Retinal pigment epithelial cell (primary cell): Measurements from ENCODE around the gene CBX8.

ENCODE experiments used
- DNase-seq: peaks from one replicate; pipeline ENCODE4 v3.0.0-alpha.2; 2010; ENCODE audit warnings: low read depth
- H3K4me3 ChIP-seq: 2 replicates; pipeline ENCODE4 v1.5.1; 2011; ENCODE audit warnings: mild to moderate bottlenecking, low read length, control low read depth, moderate library complexity
- TF ChIP-seq, protein P1 (sequence below): conservative IDR thresholded peaks from 2 replicates; pipeline ENCODE4 v1.5.1; 2011; ENCODE audit warnings: low read depth, low read length, control low read depth, inconsistent platforms

Gene CBX8

DNA sequence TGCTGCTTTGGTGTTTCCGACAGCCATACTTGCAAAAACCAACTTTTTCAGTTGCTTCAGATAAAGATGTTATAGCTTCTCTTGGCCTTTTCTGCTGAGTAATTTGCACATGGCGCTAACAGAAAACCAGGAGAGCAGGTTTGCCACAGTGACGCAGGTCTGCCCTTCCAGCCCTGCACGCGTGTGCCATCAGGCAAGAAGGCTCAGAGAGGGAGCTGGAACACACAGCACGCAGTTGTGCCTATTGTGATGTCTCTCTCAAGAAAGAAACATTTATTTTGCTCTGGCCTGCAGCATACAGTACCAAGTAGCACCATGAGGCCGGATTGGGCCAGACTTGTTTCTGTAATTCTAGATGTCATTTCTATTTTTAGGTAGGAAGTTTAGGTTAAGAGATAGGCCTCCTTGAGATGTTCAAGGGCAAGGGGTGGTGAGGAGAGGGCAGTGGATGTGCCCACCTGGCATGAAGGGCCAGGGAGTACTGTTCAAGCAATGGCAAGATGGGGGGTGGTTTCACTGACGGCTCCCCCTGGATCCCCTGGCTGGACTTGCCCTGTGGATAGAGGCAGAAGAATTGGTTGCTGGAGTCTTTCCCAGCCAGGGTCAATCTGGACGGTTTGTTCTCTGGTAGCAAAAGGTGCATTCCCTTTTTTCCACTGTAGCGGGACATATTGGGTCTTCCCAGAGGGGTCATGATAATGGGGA lies 17.1 kb downstream of the CBX8 start:
- no peak for DNase-seq
- TF ChIP-seq, protein P1, sequence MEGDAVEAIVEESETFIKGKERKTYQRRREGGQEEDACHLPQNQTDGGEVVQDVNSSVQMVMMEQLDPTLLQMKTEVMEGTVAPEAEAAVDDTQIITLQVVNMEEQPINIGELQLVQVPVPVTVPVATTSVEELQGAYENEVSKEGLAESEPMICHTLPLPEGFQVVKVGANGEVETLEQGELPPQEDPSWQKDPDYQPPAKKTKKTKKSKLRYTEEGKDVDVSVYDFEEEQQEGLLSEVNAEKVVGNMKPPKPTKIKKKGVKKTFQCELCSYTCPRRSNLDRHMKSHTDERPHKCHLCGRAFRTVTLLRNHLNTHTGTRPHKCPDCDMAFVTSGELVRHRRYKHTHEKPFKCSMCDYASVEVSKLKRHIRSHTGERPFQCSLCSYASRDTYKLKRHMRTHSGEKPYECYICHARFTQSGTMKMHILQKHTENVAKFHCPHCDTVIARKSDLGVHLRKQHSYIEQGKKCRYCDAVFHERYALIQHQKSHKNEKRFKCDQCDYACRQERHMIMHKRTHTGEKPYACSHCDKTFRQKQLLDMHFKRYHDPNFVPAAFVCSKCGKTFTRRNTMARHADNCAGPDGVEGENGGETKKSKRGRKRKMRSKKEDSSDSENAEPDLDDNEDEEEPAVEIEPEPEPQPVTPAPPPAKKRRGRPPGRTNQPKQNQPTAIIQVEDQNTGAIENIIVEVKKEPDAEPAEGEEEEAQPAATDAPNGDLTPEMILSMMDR: no peak
- H3K4me3 ChIP-seq: no peak overlapping the region

DNA sequence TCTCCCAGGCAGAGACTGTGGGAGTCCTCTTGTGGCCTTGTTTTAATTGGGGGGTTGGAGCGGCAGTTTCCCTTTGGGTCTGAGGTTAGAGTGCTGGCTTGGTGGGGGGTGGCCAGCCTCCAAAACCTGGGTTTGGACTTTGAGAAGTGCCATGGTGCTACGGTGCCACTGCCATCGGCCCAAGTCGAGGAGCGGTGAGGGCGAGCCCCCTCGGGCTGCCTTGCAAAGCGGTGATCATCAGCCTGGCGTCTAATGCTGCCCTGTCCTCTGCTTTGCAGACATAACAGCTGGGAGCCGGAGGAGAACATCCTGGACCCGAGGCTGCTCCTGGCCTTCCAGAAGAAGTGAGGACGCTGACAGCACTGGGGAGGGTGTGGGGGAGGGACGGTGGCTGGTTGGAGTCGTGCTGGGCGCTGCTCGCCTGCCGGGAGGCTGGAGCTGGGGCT lies 17.8 kb downstream of the CBX8 start:
- peak overlapping the region; percentile 47 for H3K4me3 ChIP-seq
- DNase-seq: no peak
- TF ChIP-seq, protein P1: no peak

DNA sequence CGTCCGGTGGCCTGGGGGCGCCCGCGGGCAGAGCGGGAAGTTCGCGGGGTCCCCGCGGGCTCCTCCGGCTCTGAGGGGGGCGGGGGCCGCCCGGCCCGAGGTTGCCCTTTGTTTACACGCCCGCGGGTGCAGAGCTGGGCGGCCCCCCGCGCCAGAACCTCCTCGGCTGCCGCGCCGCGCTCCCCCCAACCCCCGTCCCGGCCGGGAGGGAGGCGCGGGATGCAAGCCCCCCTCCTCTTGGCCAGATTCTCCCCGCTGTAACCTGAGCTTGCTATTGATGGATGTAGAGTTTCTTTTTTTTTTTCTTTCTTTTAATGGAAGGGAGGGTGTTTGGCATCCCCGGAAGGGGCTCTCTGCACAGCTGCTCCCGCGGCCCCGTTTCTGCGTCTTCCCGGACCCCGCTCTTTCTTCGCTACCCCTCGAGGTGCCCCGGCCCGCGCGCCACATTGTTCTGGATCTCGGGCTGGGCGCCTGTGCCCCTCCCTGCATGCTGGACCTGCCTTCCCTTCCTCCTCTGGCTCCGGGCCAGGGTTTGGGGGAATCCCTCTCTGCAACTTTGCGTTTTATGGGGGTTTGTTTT lies 18.3 kb downstream of the CBX8 start:
- TF ChIP-seq, protein P1: no peak
- no peak for DNase-seq
- peak overlapping the region; percentile 47 for H3K4me3 ChIP-seq

DNA sequence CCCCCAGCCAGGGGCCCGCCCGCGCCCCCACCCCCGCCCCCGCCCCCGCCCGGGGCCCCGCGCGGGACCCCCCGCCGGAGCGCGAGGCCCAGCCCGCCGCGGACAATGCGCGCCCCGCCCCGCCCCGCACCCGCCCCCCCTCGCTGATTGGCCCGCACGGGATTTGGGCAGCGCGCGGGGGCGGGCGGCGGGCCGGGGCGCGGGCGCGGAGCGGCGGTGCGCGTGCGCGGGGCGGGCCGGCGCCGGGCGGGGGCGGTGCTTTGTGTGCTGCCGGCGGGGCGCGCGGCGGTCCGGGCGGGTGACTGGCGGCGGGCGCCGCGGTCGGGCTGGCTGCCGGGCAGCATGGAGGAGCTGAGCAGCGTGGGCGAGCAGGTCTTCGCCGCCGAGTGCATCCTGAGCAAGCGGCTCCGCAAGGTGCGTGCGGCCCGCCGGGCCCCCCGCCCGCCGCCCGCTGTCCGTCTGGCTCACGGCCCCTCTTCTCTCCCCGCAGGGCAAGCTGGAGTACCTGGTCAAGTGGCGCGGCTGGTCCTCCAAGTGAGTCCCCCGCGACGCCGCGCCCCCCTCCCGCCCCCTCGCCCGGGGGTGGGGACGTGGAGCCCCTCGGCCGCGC lies 18.9 kb downstream of the CBX8 start, which contains the start of gene CBX2:
CBX2 (plus strand) TSS at position 255 of the 610 bp plus-strand sequence; CDS start at position 343, 88 bp downstream.
- no peak for DNase-seq
- TF ChIP-seq, protein P1: no peak
- peak within 1 kb of the TSS; percentile 47 for H3K4me3 ChIP-seq

DNA sequence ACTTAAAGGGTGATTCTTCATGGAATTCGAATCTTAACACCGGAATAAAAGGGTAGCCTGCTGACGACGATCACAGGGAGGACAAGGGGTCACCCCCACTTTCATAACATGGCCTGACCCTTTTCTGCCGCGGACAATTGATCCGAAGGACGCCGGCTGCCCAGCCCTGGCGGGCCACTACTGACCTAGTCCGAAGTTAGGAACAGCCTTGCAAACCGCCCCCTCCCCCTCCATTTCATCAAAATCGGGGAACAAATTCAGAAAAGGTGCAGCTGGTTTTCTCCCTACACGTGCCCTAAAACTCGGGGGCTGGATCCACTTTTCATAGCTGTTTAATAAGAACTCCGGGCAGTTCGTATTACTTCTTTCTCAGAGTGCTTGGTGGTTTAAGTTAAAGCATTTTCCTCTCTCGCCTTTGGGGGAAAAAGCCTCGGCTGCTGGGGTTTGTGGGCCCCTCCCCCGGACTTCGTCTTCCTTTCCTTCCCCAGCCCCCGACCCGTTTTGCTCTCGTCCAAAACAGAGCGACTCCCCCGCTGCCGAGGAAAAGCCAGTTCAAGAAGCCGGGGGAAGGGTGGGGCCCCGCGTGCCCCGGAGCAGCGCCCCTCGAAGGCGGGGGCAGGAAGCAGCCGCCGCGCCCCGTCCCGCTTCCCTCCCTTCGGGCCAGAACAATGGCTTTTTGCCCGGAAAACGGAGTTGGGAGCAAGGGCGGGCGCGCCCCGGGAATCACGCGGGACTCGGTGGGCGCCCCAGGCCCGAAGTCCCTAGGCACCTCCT lies 19.6 kb downstream of the CBX8 start:
- H3K4me3 ChIP-seq: peak overlapping the region; percentile 39
- TF ChIP-seq, protein P1: peak; percentile 31
- DNase-seq: no peak

DNA sequence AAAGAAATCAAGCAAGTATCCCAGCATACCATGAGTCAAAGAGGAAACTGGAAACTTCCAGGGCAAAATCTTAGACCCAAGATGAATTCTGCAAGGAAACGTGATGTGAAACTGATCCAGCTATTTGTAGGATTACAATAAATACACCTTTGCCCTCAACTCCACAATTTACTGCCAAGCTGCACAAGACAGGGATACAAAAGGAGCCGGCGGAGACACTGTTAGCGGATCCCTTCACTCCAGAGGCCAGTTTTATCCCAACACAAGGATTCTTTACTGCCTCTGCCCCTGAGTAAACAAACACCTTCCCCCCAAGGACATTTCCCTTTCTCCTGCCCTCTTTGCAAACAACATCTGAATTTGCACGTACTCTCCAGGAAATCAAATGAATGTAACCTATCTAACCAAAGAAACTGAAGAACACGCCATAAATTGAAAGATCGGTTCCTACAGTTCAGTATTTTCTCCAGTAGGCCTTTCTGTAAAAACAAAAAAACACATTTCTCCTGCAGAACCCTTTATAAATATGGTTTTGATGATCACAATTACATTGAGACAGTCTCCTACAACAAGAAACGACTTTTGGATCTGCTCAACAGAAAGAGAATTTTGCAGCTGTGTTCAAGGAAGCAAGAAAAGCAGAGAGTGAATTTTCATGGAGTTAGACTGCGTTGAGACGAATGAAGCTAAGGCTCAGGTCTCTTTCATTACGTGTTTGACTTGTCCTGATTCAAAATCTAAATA lies 20.3 kb downstream of the CBX8 start:
- TF ChIP-seq, protein P1: no peak
- no peak for DNase-seq
- no peak overlapping the region for H3K4me3 ChIP-seq
